Measurements from ENCODE around the gene UBE2S. TPM values are rescaled to one million over a fixed set of nuclear protein-coding genes. Genes with fewer than 3 reads are reported as not detected.
"Not testable (repeated sequence)": the region's sequence is repeated elsewhere in the genome, so short reads cannot be mapped to it uniquely, and the experiment has no call there.

UBE2S gene
- polyA plus RNA-seq, 3 donors = 16.1 to 40.9 (median 21.9) TPM

GRCh38 chr19:55405638-55406037, 1.9 kb downstream of the UBE2S start:
- peaks cover 0 to 12% (median 2%) of the 10 kb centered on the region in 7 donors for H3K9me3 Mint-ChIP-seq
- H3K27ac Mint-ChIP-seq = peak overlapping the region in 6 of 7 donors; percentile 2 to 96 (median 80)
- peak overlapping the region in 1 of 2 donors; percentile 96 for H3K27ac ChIP-seq (ENCODE audit: low read depth in 1 of 2, low read length in 2 of 2)
- peak overlapping the region in 1 of 3 experiments; percentile 86 for H3K4me3 ChIP-seq (replicated peaks in 1 of 3; ENCODE audit: low read depth in 2 of 3, low read length in 3 of 3)
- peaks cover 29% of the 10 kb centered on the region for H4K20me1 ChIP-seq (ENCODE audit: insufficient read depth, low read length)
- peak overlapping the region; percentile 81 for H3K4me2 ChIP-seq (replicated peaks; ENCODE audit: extremely low read depth, low read length, poor library complexity, severe bottlenecking)
- no peak for TF ChIP-seq CTCF (IDR thresholded peaks at IDR 0.05)
- H3K36me3 ChIP-seq (replicated peaks in 1 of 2; ENCODE audit: control insufficient read depth in 1 of 2, insufficient read depth in 2 of 2, low read length in 2 of 2) = peaks cover 28 to 39% of the 10 kb centered on the region in 2 donors
- peaks cover 1 to 5% (median 4%) of the 10 kb centered on the region in 3 donors for H3K27me3 Mint-ChIP-seq (ENCODE audit: low read depth in 3 of 3)
- H3K4me1 ChIP-seq (ENCODE audit: control insufficient read depth in 1 of 2, insufficient read depth in 2 of 2, low read length in 2 of 2) = peaks cover 22 to 41% of the 10 kb centered on the region in 2 donors
- WGBS (ENCODE audit: insufficient coverage) = 88% methylated on average over 5 of the region's 5 CpGs
- H3K4me1 Mint-ChIP-seq = peaks cover 35% of the 10 kb centered on the region
- intact Hi-C loops (cut with micrococcal nuclease) = loop anchor here (2.0 to 10.0 kb wide), 2 partner anchors 19 to 199 kb away; partner anchors contain the start of genes ZNF524 (in 1 of the 2) and ZNF865 (in 1 of the 2)
- H3K9ac ChIP-seq (ENCODE audit: insufficient read depth, low read length, poor library complexity, severe bottlenecking) = no peak overlapping the region
- peaks cover 42 to 55% of the 10 kb centered on the region in 2 donors for H3K36me3 Mint-ChIP-seq
- no peaks in the 10 kb centered on the region for H3K9me3 ChIP-seq (replicated peaks in 1 of 2; ENCODE audit: control insufficient read depth in 1 of 2, insufficient read depth in 1 of 2, low read length in 2 of 2)
- H3K79me2 ChIP-seq (ENCODE audit: insufficient read depth, low read length) = peaks cover 63% of the 10 kb centered on the region
- H2AFZ ChIP-seq (ENCODE audit: insufficient read depth, low read depth, low read length, poor library complexity, severe bottlenecking) = no peak overlapping the region
- no peaks in the 10 kb centered on the region for H3K27me3 ChIP-seq (ENCODE audit: control insufficient read depth in 2 of 2, insufficient read depth in 2 of 2, low read length in 2 of 2)
- peak overlapping the region; percentile 6 to 41 for H3K4me3 Mint-ChIP-seq
- DNase-seq = no peak

- Histone ChIP-seq H2AFZ (ENCODE audit: insufficient read depth, low read depth, low read length, poor library complexity, severe bottlenecking) (no peak overlapping the region), H3K36me3 (replicated peaks in 1 of 2; ENCODE audit: control insufficient read depth in 1 of 2, insufficient read depth in 2 of 2, low read length in 2 of 2) (peaks cover 31 to 44% of the 10 kb centered on the region in 2 donors), H3K4me3 (replicated peaks in 1 of 3; ENCODE audit: low read depth in 2 of 3, low read length in 3 of 3) (no peak overlapping the region), H3K79me2 (ENCODE audit: insufficient read depth, low read length) (peaks cover 75% of the 10 kb centered on the region), H3K4me1 (ENCODE audit: control insufficient read depth in 1 of 2, insufficient read depth in 2 of 2, low read length in 2 of 2) (peaks cover 43 to 64% of the 10 kb centered on the region in 2 donors), H3K4me2 (replicated peaks; ENCODE audit: extremely low read depth, low read length, poor library complexity, severe bottlenecking) (no peak overlapping the region), H3K27ac (ENCODE audit: low read depth in 1 of 2, low read length in 2 of 2) (peak overlapping the region in 1 of 2 donors; percentile 15), H3K9me3 (replicated peaks in 1 of 2; ENCODE audit: control insufficient read depth in 1 of 2, insufficient read depth in 1 of 2, low read length in 2 of 2) (no peaks in the 10 kb centered on the region), H4K20me1 (ENCODE audit: insufficient read depth, low read length) (peaks cover 29% of the 10 kb centered on the region), H3K9ac (ENCODE audit: insufficient read depth, low read length, poor library complexity, severe bottlenecking) (no peak overlapping the region), H3K27me3 (ENCODE audit: control insufficient read depth in 2 of 2, insufficient read depth in 2 of 2, low read length in 2 of 2) (no peaks in the 10 kb centered on the region)
- no peak for TF ChIP-seq CTCF (IDR thresholded peaks at IDR 0.05)
- Mint-ChIP-seq H3K9me3 (peaks cover 0 to 2% (median 0%) of the 10 kb centered on the region in 7 donors), H3K4me1 (peaks cover 61% of the 10 kb centered on the region), H3K27ac (peak overlapping the region in 3 of 7 donors; percentile 30 to 78 (median 52)), H3K36me3 (peaks cover 45 to 64% of the 10 kb centered on the region in 2 donors), H3K4me3 (no peak overlapping the region), H3K27me3 (ENCODE audit: low read depth in 3 of 3) (peaks cover 0 to 3% (median 2%) of the 10 kb centered on the region in 3 donors)
- intact Hi-C loops (cut with micrococcal nuclease) = loop anchor here in 1 of 2 donors (10.0 kb wide), 1 partner anchor 202 kb away; the partner anchor contains the start of genes ZNF524 and ZNF865
- no peak for DNase-seq
- no CpG with 5 or more reads among the region's 2 CpGs for WGBS (ENCODE audit: insufficient coverage)
Measured at GRCh38 chr19:55402509-55402908, 5.1 kb downstream of the UBE2S start.

GRCh38 chr19:55401390-55401789, 6.2 kb downstream of the UBE2S start:
- H3K4me3 ChIP-seq (replicated peaks in 1 of 3; ENCODE audit: low read depth in 2 of 3, low read length in 3 of 3); H3K9me3 Mint-ChIP-seq; H2AFZ ChIP-seq (ENCODE audit: insufficient read depth, low read depth, low read length, poor library complexity, severe bottlenecking); DNase-seq; H3K27ac ChIP-seq (ENCODE audit: low read depth in 1 of 2, low read length in 2 of 2); H3K4me2 ChIP-seq (replicated peaks; ENCODE audit: extremely low read depth, low read length, poor library complexity, severe bottlenecking); H3K9me3 ChIP-seq (replicated peaks in 1 of 2; ENCODE audit: control insufficient read depth in 1 of 2, insufficient read depth in 1 of 2, low read length in 2 of 2); H3K9ac ChIP-seq (ENCODE audit: insufficient read depth, low read length, poor library complexity, severe bottlenecking); H3K27me3 Mint-ChIP-seq (ENCODE audit: low read depth in 3 of 3); H3K27me3 ChIP-seq (ENCODE audit: control insufficient read depth in 2 of 2, insufficient read depth in 2 of 2, low read length in 2 of 2); H3K4me3 Mint-ChIP-seq; H3K27ac Mint-ChIP-seq: not testable (repeated sequence)
- H3K4me1 Mint-ChIP-seq = peaks cover 59% of the 10 kb centered on the region
- peaks cover 24% of the 10 kb centered on the region for H4K20me1 ChIP-seq (ENCODE audit: insufficient read depth, low read length)
- peaks cover 38 to 54% of the 10 kb centered on the region in 2 donors for H3K4me1 ChIP-seq (ENCODE audit: control insufficient read depth in 1 of 2, insufficient read depth in 2 of 2, low read length in 2 of 2)
- 100% methylated on average over 2 of the region's 28 CpGs for WGBS (ENCODE audit: insufficient coverage)
- H3K36me3 Mint-ChIP-seq = peaks cover 44 to 60% of the 10 kb centered on the region in 2 donors
- intact Hi-C loops (cut with micrococcal nuclease) = loop anchor here in 1 of 2 donors (10.0 kb wide), 1 partner anchor 203 kb away; the partner anchor contains the start of genes ZNF524 and ZNF865
- H3K36me3 ChIP-seq (replicated peaks in 1 of 2; ENCODE audit: control insufficient read depth in 1 of 2, insufficient read depth in 2 of 2, low read length in 2 of 2) = peaks cover 31 to 44% of the 10 kb centered on the region in 2 donors
- H3K79me2 ChIP-seq (ENCODE audit: insufficient read depth, low read length) = peaks cover 64% of the 10 kb centered on the region

All from CD14-positive monocyte (primary cell).